GM19395 (cell line): ENCODE results near the gene SPINT2.
"Not testable (repeated sequence)": the region's sequence is repeated elsewhere in the genome, so short reads cannot be mapped to it uniquely, and the experiment has no call there.

Experiments used
- ATAC-seq: cut with Tn5 transposase; IDR thresholded peaks from one replicate; pipeline ENCODE4 v1.9.1; 2021; ENCODE audit warnings: mild to moderate bottlenecking, moderate library complexity; ENCODE audit not compliant: unreplicated experiment

Gene SPINT2

DNA sequence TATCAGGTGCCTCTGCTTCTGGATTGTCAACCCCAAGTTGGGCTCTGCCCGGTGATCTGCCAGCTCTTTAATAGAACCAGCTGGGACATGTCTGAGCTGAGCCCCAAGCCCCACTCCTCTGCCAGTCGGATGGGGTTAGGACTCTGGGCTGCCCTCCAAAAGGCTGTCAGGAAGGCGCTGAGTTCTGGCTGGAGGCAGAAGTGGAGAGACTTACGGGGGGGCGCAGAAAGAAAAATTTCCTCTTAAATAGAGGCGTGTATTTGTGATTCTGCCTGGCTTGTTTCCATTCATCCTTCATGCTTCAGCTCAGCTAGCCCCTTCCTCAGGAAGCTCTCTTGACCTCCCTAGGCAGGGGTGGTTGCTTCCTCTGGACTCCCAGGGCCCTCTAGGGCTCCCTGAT lies 54.3 kb downstream of the SPINT2 start:
- no peak for ATAC-seq

- no peak for ATAC-seq
Observed at GRCh38 chr19:38319421-38320258, 55.3 kb downstream of the SPINT2 start, which contains the start of gene KCNK6. Gene KCNK6 (plus strand): TSS chr19:38319845. CDS start chr19:38319951, 106 bp downstream.

DNA sequence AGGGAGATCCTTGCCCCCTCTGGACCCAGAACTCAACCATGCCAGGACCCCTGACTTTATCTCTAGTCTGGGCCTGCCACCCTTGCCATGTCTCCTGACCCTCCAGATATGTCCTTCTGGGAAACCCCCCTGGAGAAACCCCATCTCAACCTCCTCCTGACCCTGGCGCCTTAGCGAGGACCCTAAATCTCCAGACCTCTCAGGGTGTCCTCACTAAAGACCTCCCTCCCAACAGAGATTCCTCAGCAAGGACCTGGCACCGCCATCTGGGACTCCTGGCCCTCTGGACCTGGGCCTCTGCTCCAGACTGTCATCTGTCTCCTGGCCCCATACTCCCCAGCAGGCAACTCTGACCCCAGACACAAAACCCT lies 56.6 kb downstream of the SPINT2 start:
- ATAC-seq, result no peak

DNA sequence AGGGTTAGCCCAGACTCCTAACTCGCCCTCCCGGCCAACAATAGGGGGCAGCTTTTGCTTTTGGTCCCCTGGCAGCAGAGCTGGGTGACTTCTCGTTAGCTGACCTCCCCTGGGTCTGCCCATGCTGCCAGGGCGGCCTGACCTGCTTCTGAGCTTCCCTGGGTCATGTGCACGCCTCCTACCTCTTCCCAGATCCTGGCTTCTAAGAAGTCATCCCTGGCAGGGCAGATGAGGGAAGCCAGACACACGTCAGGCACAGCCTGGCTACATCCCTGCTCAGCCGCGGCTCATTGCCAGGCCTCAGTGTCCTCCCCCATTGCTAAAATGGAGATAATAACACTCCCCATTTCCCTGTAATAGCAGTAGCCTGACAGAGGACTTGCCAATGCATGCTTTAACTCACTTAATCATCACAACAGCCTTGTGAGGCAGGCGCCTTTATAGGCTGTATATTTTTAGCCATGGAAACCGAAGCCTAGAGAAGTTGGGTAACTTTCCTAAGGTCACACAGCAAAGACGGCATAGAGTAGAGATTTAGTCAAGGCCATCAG lies 57.3 kb downstream of the SPINT2 start:
- ATAC-seq, result no peak

GRCh38 chr19:38323291-38323690 lies 58.9 kb downstream of the SPINT2 start:
- ATAC-seq, result no peak

- ATAC-seq, result no peak
Observed at GRCh38 chr19:38324431-38324830, 60.1 kb downstream of the SPINT2 start.

- ATAC-seq, result no peak
Observed at GRCh38 chr19:38326591-38326990, 62.2 kb downstream of the SPINT2 start.

DNA sequence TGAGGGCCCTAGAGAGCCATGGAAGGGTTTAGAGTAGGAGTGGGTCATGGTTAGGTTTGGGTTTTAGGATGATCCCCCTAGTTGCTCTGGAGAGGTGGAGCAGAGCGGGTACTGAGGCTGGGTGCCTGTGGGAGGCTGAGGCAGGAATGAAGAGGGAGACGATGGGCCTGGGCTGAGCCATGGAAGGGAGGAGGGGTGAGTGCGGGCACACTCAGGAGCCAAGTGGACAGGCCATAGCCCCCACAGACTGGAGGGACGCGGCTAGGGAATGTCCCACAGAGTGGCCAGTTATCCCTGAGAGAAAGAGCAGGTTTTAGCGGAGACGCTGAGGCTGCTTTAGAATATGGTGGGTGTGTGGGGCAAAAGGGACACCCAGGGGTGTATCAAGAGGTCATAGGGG lies 65.3 kb downstream of the SPINT2 start:
- ATAC-seq, result no peak

- ATAC-seq, result no peak
Observed at GRCh38 chr19:38331728-38332127, 67.4 kb downstream of the SPINT2 start.

- ATAC-seq, result no peak
Observed at GRCh38 chr19:38333245-38333644, 68.9 kb downstream of the SPINT2 start.

DNA sequence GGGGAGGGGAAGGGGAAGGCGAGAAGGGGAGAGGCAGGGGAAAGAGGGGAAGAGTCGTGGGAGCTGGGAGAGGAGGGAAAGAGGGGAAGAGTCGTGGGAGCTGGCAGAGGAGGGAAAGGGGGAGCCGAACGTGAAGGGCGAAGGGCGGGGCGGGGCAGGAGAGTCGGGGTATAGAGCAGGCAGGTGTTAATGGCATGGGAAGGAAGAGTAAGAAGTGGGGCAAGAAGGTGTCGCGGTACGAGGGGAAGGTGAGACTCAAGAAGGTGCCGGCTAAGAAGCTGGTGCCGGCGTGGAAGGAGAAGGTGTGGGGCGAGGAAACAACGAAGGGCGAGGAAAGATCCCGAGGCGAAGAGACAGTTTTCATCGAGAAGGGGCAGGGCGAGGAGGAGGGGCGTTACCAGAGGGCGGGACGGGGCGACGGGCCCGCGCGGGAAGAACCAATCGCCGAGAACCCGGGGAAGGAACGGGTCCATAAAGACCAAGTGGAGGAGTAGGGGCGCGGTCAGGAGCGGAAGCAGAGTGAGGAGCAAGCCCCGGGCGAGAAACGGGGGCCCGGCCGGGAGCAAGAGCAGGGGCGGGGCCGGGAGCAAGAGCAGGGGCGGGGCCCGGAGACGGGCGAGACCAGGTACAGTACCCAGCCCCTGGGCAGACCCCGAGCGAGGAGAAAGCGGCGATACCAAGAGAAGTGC lies 71.7 kb downstream of the SPINT2 start:
- peak; percentile 65 for ATAC-seq

DNA sequence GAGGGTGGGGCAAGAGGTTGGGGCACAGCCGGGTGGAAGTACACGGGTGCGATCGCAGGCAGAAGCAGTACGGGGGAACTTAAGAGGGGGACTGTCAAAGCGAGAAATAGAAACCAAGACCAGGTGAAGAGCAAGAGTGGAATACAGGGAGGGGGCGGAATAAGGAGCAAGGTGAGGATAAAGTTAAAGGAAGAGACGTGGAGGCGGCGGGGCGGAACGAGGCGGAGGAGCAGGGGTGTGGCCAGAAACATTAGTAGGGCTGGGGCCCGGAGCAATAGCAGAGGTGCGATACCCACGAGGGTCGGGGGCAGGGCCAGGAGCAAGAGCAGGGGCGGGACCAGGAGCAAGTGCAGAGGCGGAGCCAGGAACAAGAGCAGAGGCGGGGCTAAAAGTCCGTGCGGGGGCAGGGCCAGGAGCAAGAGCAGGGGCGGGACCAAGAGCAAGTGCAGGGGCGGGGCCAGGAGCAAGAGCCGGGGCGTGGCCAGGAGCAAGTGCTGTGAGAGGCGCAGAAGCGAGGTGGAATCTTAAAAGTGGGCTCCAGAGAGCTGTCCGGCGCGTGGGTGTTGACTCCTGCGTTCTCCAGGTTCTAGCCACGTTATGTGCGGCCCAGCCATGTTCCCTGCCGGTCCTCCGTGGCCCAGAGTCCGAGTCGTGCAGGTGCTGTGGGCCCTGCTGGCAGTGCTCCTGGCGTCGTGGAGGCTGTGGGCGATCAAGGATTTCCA lies 72.4 kb downstream of the SPINT2 start:
- ATAC-seq, result peak; percentile 56

GRCh38 chr19:38337360-38337653 lies 72.9 kb downstream of the SPINT2 start:
- no peak for ATAC-seq

- not testable (repeated sequence) for ATAC-seq
Observed at GRCh38 chr19:38339011-38339410, 74.6 kb downstream of the SPINT2 start.

- no peak for ATAC-seq
Observed at GRCh38 chr19:38340927-38341326, 76.6 kb downstream of the SPINT2 start.
